Left kidney (tissue), 2 donors: ENCODE measurements around the gene MYL9. TPM values are rescaled to one million over a fixed set of nuclear protein-coding genes. Genes with fewer than 3 reads are reported as not detected.

ENCODE experiments used
- DNase-seq: peaks from one replicate; pipeline ENCODE4 v3.0.0-alpha.2; 2013
- polyA plus RNA-seq: library from polyadenylated mRNA; unstranded; fragments of 120-200 nt; gene quantifications from one replicate; pipeline ENCODE4 v1.2.1, GENCODE V29; 2013; ENCODE audit not compliant: insufficient read length

The MYL9 gene
- polyA plus RNA-seq, 1 donor, result 179 TPM

DNA sequence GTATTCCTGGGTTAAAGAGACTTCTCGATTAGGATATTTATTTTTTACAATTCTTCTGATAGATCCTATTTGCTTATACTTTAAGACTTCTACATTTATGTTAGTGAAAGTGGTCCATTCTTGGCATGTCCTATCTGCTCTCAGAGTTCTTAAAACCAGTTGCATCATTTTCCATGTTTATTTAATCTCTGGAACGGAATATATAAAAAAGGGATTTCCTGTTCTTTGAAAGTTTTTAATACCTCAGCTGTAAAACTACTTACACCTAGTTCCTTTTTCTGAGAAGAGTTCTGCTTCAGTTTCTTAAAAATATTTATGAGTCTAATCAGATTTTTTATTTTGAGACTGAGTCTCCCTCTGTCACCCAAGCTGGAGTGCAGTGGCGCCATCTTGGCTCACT lies 18.0 kb upstream of the MYL9 start:
- DNase-seq, result no peak

DNA sequence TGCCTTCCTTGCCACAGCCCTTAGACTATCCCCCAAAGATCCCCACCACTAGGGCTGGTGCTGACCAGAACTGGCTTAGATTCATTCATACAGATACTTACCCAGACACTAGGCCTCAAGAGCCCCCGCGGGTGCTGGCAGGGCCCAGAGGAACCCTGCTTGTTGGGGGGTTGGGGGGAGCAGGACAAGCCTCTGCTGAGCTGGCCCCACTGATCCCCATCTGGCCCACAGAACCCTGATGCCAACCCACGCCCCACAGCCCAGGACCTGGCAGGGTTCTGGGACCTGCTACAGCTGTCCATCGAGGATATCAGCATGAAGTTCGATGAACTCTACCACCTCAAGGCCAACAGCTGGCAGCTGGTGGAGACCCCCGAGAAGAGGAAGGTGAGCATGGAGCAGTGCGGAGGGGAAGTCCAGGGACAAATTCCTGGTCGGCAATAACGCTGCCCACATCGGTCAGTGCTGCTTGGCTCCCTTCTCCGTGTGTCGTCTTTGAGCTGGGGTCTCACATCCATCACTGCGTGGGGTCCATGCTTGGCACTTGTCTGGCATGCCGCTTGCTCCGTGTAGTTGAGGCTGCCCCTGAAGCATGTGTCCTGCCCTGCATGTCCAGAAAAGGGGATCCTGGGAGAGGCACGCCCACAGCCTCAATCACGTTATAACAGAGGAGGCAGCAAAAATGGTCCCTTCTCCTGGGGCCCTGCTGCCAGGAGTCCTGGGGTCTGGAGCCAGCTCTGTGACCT lies 15.5 kb upstream of the MYL9 start:
- DNase-seq, result no peak

DNA sequence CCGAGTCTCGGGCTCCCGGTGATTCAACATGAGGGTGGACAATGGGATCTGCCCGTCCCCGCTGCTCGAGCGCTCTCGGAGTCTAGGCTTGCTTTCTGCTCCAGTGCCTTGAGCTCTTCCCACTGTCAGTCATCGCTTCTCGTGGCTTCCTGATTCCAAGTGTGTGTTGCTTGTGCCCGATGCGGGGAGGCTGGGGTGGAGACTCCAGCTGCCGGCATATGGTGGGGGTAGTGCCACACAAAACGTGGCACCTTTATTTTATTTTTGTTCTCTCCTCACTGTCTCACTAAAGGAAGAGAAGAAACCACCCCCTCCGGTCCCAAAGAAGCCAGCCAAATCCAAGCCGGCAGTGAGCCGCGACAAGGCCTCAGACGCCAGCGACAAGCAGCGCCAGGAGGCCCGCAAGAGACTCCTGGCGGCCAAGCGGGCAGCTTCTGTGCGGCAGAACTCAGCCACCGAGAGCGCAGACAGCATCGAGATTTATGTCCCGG lies 14.8 kb upstream of the MYL9 start:
- no peak for DNase-seq

GRCh38 chr20:36527331-36528125 lies 13.8 kb upstream of the MYL9 start:
- DNase-seq, result no peak

- no peak for DNase-seq
These were observed 13.0 kb upstream of the MYL9 start for GRCh38 chr20:36528176-36528874.

- DNase-seq, result no peak
These were observed 12.4 kb upstream of the MYL9 start for GRCh38 chr20:36528875-36529417.

DNA sequence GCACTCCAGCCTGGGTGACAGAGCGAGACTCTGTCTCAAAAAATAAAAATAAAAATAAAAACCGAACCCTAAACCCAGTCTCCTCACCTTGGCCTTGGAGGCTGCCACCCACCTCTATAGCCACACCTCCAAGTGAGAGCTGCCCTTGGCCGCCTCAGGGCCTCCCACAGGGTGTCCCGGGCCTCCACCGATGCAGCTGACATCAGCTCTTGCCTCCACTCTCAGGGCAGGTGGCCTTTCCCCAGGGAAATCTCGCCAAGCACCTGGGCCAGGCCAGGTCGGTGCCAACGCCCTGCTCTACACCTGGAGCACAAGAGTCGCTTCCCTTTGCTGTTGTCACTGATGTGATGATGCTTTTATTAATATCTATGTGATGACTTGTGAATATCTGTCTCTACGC lies 8.9 kb upstream of the MYL9 start:
- DNase-seq, result no peak

DNA sequence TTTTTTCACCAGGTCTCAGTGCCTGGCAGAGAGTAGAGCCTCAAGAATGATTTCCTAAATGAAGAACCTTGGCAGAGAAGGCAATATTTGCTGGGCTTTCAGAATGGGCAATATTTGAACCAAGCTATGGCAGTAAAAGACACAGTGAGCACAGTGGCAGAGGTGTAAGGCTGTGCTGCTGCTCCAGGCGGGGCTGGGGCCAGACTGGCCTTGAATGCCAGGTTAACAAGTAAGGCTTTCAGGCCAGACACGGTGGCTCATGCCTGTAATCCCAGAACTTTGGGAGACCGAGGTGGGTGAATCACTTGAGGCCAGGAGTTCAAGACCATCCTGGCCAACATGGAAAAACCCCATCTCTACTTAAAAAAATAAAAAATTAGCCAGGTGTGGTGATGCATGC lies 8.5 kb upstream of the MYL9 start:
- no peak for DNase-seq

GRCh38 chr20:36538026-36538722 lies 3.1 kb upstream of the MYL9 start:
- no peak for DNase-seq

DNA sequence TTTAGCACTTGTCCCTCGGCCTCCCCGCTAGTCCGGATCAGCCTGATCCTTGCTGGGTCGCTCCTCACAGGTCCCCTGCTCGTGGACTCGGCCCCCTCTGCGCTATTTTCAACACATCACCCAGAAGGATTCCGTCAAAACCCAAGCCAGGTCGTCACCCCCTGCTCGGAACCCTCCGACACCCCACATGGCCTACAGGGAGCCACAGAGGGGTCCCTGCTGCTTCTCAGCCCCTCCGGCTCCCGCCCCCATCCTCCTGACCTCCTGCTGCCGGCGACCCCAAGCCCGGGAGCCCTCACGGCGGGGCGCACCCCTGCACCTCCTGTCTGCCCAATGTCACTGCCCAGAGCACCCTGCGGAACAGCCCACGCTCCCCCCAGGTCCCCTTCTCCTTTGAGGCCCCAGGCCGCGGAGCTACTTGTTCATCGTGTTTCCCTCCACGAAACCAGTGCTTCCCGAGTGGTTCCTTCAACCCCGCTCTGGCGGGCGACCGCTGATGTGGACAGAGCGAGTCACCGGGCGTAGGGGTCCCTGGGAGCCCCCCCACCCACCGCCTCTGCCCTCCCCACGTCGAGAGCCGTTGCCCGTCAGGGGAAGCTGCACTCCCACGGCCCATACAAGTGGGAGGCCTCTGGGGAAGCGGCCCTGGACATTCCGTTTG lies 638 bp upstream of the MYL9 start:
- no peak for DNase-seq

GRCh38 chr20:36541768-36542488 lies 609 bp downstream of the MYL9 start:
- DNase-seq, result no peak

GRCh38 chr20:36542516-36543183 lies 1.3 kb downstream of the MYL9 start:
- no peak for DNase-seq

DNA sequence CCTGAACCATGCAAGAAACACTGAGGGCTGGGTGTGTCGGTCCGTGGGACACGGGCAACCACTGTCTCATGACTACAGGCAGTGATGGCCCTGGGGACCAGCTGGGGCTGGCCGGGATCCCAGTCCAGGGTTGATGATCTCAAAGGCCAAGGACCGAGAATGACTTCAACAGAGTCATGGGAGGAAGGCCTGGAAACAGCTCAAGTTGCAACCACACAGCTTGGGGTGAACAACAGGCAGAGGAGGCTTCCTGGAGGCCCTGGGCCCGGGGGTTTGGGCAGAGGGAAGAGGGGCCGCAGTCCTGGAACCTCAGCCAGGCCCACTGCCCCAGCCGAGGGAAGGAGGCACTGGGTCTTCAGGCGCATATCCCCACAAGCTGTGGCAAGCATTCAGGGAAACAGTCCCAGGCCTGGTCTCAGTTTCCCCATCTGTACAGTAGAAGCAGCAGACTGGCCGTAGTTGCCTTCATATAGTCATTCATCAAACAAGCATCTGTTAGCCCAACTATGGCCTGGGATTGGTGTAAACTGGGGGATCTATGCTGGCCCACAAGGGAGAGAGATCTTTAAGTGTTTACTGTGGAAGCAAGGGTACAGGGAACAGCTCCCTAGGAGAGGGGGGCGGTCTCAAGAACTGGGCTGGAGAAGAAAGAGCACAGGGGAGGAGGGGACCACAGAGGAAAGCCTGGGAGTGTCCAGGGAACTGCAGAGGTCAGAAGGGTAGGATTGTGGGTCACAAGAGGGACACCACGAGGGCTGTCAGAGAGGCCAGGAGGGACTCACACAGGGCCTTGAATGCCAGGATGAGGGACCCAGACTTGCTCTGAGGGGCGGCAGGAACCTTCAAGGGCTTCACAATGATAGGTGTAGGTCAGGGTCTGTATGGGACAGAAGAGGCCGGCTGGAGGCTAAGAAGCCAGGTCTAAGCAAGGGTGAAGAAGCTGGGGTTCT lies 2.1 kb downstream of the MYL9 start:
- no peak for DNase-seq

DNA sequence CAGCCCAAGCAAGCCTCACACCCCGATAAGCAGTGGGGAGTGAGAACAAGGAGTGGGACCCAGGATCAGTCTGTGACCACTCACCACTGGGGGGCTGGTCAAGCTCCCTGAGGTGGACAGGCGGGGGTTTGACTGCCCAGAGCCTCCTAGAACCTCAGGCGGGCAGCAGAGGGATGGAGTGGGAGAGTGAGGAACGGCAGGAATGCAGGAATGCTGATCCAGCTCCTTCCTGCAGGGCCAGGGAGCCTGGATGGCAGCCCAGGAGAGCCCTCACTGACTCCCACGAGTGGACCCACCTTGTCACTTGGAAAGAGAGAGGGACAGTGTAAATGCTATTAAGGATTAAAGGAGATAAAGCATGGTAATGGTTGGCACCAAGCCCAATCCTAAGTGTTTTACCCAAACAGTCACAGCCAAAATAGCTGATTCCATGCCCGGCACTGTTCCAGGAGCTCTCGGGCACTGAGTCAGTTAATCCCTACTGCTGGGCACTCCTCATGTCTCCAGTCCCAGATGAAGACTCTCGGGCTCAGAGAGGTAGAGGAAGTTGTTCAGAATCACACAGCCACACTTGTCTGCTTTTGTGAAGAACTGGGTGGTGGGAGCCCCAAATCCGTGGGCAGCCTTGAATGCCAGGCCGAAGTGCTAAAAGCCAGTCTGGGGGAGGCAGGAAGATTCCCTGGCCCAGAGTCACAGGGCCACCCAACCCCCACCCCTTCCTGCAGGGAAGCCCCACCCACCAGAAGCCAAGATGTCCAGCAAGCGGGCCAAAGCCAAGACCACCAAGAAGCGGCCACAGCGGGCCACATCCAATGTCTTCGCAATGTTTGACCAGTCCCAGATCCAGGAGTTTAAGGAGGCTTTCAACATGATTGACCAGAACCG lies 3.1 kb downstream of the MYL9 start:
- no peak for DNase-seq

GRCh38 chr20:36546111-36546736 lies 4.9 kb downstream of the MYL9 start:
- no peak for DNase-seq

- no peak for DNase-seq
These were observed 6.1 kb downstream of the MYL9 start for GRCh38 chr20:36547186-36548005.

GRCh38 chr20:36548006-36548315 lies 6.6 kb downstream of the MYL9 start:
- no peak for DNase-seq
